Measurements from ENCODE around the gene MEST. TPM values are rescaled to one million over a fixed set of nuclear protein-coding genes. Genes with fewer than 3 reads are reported as not detected.

Gene MEST
- total RNA-seq, 4 donors from 2014 or later = 63.6 to 527 (median 235) TPM

- no peak for TF ChIP-seq CTCF (IDR thresholded peaks at IDR 0.05; ENCODE audit: low read depth)
Measured at GRCh38 chr7:130553398-130554029, 61.6 kb downstream of the MEST start.

GRCh38 chr7:130554481-130554880, 62.6 kb downstream of the MEST start:
- TF ChIP-seq CTCF (IDR thresholded peaks at IDR 0.05; ENCODE audit: low read depth) = no peak

Small RNA genes within 50 kb of the gene (small RNA-seq; reads per million reads assigned to genes)
- gene MIR335 (not detected), gene RF02148 (not detected), gene RF02149 (not detected), gene RF02150 (not detected)

Other genes with a start within 250 kb of the MEST start
- gene CPA2, start 225.2 kb upstream of the MEST start, total RNA-seq = not detected
- gene CPA4, start 198.9 kb upstream of the MEST start, total RNA-seq = under 1 TPM in 2 of 4 donors, not detected in 2; 0.22 to 0.51 TPM
- gene CPA5, start 147.3 kb upstream of the MEST start, total RNA-seq = not detected
- gene CPA1, start 111.6 kb upstream of the MEST start, total RNA-seq = 1 to 10 TPM in 2 of 4 donors, under 1 TPM in 1, not detected in 1; 0.66 to 5.1 (median 3.3) TPM
- gene CEP41, start 51.1 kb upstream of the MEST start, total RNA-seq = 1 to 10 TPM; 3.2 to 6.0 (median 3.9) TPM
- gene COPG2, start 176.7 kb downstream of the MEST start, total RNA-seq = 10 to 100 TPM in 3 of 4 donors, 1 to 10 TPM in 1; 8.3 to 23.8 (median 17.3) TPM
- not detected for gene TSGA13, start 194.5 kb downstream of the MEST start, total RNA-seq
- under 1 TPM; 0.33 to 0.94 (median 0.59) TPM for gene KLF14, start 242.1 kb downstream of the MEST start, total RNA-seq

Measured in subcutaneous adipose tissue (tissue), 4 donors.